ENCODE results near the gene CPAMD8.

CPAMD8 gene

GRCh38 chr19:17026706-17027534 is at the start of gene CPAMD8:
CPAMD8 (minus strand) TSS chr19:17026810; CDS start chr19:17026642, 168 bp downstream.
- DNase-seq, result no peak

GRCh38 chr19:17075864-17076542 is 49.4 kb upstream of the CPAMD8 start:
- peak; percentile 6 for DNase-seq

- peak; percentile 98 for DNase-seq
Measured at GRCh38 chr19:17075035-17075863, 48.6 kb upstream of the CPAMD8 start, which contains the start of the genes HAUS8 and MYO9B. HAUS8 (minus strand) TSS chr19:17075452; CDS start chr19:17075422, 30 bp downstream. MYO9B (plus strand) TSS chr19:17075777; CDS start chr19:17101718, 25,941 bp downstream.

GRCh38 chr19:17074634-17075034 is 48.0 kb upstream of the CPAMD8 start:
- no peak for DNase-seq

GRCh38 chr19:17073869-17074633 is 47.4 kb upstream of the CPAMD8 start:
- peak; percentile 10 for DNase-seq

- no peak for DNase-seq
Measured at GRCh38 chr19:17070912-17071311, 44.3 kb upstream of the CPAMD8 start.

- no peak for DNase-seq
Measured at GRCh38 chr19:17070421-17070820, 43.8 kb upstream of the CPAMD8 start.

GRCh38 chr19:17069193-17069592 is 42.6 kb upstream of the CPAMD8 start:
- DNase-seq, result no peak

- DNase-seq, result no peak
Measured at GRCh38 chr19:17063428-17063827, 36.8 kb upstream of the CPAMD8 start.

- DNase-seq, result no peak
Measured at GRCh38 chr19:17061691-17062090, 35.1 kb upstream of the CPAMD8 start.

GRCh38 chr19:17061205-17061604 is 34.6 kb upstream of the CPAMD8 start:
- no peak for DNase-seq

- DNase-seq, result no peak
Measured at GRCh38 chr19:17060802-17061201, 34.2 kb upstream of the CPAMD8 start.

- DNase-seq, result peak; percentile 5
Measured at GRCh38 chr19:17058236-17058635, 31.6 kb upstream of the CPAMD8 start.

- DNase-seq, result no peak
Measured at GRCh38 chr19:17055636-17056035, 29.0 kb upstream of the CPAMD8 start.

GRCh38 chr19:17054746-17055145 is 28.1 kb upstream of the CPAMD8 start:
- DNase-seq, result no peak

GRCh38 chr19:17052439-17052838 is 25.8 kb upstream of the CPAMD8 start:
- peak; percentile 37 for DNase-seq

- no peak for DNase-seq
Measured at GRCh38 chr19:17049711-17050280, 23.2 kb upstream of the CPAMD8 start.

- no peak for DNase-seq
Measured at GRCh38 chr19:17048885-17049453, 22.4 kb upstream of the CPAMD8 start.

GRCh38 chr19:17045907-17046502 is 19.4 kb upstream of the CPAMD8 start:
- DNase-seq, result no peak

GRCh38 chr19:17043744-17044143 is 17.1 kb upstream of the CPAMD8 start:
- no peak for DNase-seq

- no peak for DNase-seq
Measured at GRCh38 chr19:17041976-17042375, 15.4 kb upstream of the CPAMD8 start.

Data from NCI-H2171 (cell line).